RPMI8226 (cell line): ENCODE results near the gene AMPH.
"Not testable (repeated sequence)": the region's sequence is repeated elsewhere in the genome, so short reads cannot be mapped to it uniquely, and the experiment has no call there.

Experiments
- DNase-seq: peaks from one replicate; pipeline ENCODE4 v3.0.0-alpha.2; 2015

AMPH gene

DNA sequence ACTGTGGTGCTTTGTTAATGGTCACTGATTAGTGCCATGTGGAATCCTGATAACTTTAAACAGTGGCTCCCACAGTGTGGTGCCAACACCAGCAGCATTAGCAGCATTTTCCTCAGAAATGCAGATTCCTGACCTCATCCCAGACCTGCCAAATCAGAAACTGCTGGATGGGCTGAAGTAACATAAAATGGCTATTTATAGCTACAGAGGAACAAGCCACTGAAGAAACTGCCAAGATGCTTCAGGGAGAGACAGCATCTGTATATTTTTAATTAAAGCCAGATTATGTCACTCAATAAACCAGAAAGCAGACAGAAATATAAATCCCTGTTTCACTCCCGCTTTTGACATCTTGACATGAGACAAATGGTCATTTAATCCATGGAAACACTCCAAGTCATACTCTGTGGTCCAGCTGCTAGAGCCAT, 178.5 kb downstream of the AMPH start:
- no peak for DNase-seq

DNA sequence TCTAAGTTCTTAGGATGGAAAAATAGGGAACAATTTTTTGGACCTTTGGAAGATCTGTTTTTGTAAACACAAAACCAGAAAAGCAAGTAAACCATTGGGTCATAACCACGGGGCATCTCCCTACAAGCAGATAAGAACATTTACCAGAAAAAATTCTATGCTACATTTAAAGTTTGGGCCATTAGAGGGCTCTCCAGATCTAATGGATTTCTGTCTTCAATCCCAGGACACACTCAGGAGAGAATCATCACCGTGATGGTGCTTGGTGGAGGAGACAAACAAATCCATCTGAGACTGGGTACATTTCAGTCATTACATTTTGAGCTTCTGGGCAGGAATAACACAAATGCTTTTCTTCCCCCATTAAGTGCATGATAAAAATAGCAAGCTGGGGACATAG, 179.3 kb downstream of the AMPH start:
- DNase-seq: peak; percentile 9

DNA sequence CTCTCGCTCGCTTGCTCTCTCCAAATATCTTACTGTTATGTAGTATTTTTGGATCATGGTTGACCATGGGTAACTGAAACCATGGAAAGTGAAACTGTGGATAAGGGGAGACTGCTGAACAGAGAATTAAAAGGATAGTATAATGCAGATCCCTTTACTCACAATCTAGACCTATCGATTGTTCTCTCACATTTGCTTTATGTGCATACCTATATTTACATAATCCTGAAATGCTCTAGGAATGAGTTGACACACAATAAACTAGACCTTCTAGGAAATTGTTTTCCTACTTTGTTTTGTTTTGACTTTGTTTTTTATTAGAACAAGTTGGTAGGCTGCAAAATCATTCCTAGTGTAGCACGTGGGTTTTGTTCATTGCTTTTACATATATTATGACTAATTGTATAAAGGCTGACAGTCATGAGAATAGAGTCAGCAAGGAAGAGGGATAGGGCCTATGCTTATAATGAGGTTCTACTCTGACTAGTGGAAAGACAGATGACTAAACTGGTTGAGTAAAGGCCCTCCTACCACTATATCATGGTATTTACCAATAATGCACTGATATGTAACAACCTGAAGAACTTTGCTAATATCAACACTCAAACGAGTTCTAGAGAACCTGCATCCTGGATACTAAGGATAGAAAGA, 182.5 kb downstream of the AMPH start:
- DNase-seq: no peak

DNA sequence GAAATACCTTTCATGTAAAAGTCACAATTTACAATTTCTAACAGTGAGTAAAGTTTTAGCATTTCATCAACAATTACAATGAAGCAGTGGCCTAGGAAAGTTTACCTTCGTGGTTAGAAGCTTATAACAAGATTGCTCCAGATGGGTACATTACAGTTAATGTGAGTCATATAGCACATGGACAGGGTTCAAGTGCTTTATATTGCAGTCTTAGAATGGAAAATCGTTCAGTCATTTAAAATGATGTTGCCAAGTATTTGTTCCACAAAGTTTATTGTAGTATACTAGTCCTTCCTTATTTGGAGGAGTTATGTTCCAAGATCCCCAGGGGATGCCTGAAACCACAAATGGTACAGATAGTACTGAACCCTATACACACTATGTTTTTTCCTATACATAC, 183.1 kb downstream of the AMPH start:
- DNase-seq: no peak

DNA sequence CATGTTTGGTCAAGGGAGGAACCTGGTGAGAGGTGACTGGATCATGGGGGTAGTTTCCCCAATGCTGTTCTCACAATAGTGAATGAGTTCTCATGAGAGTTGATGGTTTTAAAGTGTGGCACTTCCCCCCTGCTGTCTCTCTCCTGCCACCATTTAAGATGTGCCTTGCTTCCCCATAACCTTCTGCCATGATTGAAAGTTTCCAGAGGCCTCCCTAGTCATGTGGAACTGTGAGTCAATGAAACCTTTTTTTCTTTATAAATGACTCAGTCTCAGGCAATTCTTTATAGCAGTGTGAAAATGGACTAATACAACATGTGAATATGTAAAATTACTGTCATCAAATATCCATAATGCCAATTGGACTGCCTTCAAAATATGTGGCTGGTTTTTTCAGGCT, 192.2 kb downstream of the AMPH start:
- DNase-seq: no peak

DNA sequence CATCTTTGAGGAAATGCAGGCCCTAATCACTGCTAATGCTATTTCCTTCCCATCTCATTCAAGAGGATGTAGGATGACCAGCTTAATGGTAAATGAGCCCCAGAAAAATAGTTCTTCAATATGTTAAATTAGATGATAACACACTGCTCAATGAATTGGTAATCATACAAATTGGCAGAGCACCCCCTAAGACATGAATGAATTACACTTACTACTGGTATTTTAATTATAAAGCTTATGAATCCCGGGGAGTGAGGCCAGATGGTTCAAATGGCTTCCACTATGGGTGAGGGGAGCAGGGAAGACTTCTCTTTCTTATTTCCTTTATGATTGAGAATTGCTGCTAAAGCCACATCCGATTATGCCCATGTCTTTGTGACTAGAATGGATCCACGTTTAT, 198.5 kb downstream of the AMPH start:
- no peak for DNase-seq

DNA sequence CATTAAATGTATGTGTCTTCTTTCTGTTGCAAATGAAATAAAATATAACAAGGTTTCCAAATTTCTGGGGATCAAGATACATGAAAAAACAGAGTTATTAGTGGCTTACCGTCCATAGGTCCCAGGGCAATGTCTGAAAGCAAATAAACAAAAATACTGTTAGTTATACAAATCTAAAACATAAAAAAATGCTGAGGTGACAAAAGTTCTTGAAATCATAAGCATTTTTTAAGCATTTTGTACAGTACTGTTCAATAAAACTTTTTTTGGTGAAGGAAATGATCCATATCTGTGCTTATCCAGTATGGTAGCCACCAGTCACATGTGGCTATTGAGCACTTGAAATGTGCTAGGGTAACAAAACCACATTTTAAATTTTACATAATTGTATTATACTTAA, 199.1 kb downstream of the AMPH start:
- no peak for DNase-seq

DNA sequence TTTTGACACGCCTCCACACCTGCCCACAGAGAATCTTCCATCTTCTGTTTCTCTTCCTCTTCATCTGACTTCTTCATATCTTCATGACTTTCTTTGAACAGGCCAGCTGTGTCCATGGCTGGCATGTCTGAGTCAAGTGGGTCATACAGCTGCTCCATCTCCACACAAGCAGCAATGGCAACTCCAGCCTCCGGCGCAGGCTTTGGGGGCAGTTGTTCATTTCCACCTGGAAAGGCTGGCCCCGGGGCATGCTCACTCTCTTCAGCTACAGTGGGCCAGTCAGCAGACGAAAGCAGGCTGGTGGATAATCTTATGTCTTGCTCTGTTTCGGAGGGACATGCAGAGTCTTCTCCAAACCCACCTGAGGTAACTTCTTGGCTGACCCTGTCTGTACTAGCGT, 202.1 kb downstream of the AMPH start:
- no peak for DNase-seq

DNA sequence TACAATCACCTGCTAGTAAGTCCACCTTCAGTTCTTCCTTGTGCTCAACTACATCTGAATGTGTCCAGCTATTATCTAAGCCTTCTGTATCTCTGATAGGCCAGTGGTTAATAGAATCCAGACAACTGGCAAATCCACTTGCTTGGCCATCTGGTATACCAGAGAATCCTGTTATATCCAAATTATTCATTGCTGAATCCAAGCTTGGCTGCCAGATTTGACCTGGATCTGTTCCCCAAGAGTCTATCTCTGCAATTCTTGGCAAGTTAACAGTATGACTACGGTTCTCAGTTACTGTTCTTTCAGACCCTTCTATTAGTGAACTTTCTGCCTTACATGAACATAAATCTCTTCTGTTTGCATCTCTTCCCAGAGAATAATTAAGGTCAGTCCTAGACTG, 203.1 kb downstream of the AMPH start:
- no peak for DNase-seq

DNA sequence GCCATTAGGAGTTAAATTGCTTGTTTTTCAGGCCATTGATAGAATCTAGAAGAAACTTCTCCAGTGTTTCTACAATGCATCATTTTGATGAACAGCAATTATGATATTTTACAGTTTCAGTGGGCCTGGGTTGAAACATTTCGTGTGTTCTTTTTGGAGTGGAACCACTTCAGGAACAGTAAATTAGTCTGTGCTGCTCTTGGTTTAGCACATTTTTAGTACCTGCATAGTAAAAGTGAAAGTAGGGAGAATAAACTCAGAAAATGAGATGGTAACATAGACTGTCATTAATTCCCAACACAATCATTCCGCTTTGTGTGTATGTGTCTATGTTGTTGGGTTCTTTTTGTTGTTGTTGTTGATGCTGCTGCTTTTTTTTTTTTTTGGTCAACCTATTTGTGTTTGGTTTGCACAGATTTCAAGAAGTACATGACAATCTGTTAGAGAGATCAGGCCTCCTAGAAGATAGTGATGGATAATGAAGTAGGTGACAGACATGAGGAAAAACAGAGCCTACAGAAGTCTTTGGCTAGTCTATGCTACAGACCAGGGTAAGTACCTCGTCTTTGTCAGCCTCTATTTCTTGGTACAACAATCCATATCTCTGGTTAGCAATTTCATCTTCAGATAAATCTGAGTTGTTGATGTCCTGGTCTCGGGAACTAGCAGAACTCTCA, 203.8 kb downstream of the AMPH start:
- no peak for DNase-seq

DNA sequence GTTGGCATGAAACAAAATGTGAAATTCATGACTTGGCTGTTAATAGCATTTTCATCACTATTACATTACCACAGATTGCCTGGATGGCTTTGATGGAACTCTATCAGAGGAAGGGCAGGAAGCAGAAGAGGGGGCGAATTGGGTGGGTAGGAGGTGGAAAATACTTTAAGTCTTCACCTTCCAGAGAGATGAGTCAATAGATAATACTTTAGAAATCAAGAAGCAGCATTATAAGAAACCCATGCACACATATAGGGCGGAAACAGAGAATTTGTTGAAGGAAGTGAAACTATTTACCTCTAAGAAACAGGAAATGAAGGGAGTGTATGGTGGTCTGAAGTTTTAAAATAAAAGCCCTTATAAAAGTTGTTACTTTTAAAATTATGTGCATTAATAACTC, 205.7 kb downstream of the AMPH start:
- no peak for DNase-seq

DNA sequence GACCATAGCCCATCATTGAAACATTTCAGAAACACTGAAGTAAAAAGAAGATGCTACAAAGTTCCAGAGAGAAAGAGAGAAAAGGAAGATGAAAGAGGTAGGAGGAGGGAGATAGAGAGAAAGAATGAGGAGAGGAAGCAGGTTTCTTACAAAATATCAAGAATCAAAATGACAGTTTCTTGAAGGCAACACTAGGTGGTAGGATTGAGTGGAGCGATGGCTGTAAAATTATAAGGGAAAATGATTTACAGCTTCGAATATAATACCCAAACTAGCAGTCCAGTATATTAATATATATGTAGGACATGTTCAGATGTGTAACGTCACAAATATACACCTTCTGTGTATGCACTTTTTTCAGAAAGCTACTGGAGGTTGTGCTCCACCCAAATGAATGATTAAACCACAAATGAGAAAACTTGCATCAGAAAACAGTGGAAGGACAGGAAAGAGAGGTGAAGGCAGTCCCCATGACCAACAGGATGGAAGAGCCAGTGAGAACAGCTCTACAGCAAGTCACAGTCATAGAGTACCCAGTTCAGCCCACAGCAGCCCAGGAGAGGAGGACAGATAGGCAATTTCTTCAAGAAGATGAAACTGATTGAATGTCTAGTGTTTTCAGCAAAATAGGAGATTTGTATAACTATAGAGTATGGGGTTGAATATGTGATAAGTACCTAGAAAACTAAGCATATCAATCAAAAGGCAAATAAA, 206.3 kb downstream of the AMPH start:
- no peak for DNase-seq

DNA sequence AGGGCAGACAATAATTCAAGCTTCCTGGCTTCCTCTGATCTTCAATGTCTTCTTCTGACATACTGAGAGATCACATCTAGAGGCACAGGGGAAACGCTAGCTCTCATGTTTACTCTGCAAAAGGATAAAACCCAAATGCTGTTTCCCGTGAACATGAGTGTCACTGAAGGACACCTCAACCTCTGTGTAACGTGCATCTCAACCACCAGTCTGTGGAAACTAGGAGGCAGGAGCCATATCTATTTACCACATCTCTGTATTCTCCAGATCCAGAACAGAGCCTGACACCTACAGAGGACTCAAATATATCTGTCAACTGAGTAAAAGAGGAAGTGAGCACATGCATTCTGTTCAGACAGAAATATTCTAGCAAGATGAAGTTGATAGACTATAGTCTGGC, 217.4 kb downstream of the AMPH start:
- peak; percentile 19 for DNase-seq

DNA sequence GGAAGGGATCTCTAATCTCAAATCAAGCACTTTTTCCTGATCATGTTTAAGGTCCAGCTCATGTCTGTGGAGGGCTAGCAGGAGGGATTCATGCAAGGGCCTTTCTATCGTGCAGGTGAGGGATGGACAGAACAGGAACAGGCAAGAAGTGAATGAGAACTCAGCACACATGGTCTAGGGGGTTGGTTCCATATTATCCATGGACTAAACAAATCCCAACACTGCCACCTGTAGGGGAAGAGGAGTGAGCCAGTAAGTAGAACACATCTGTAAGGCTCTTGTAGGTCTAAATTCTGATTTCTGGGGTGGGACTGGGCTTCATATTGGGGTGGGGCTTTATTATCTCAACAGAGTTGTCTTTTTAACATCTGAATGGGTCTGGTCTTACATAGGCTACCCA, 219.8 kb downstream of the AMPH start:
- DNase-seq: peak; percentile 54

DNA sequence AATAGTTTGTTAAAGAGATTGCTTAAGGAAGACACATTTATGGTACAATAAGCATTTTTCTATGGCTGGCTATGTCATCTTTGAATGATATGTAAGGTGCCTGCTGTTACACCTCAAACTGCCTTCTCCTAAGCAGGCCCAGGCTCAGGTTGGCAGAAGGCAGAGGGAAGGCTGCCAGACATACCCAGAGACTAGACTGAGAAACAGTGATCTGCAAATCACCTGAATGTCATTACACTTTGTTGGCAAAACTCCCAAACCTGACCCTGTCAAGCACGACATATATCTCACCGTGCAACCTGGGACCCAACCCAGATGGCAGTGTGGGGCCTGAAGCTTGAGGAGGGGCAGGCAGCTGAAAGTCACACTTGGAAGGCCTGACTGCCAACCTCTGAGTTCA, 221.1 kb downstream of the AMPH start:
- DNase-seq: peak; percentile 33

DNA sequence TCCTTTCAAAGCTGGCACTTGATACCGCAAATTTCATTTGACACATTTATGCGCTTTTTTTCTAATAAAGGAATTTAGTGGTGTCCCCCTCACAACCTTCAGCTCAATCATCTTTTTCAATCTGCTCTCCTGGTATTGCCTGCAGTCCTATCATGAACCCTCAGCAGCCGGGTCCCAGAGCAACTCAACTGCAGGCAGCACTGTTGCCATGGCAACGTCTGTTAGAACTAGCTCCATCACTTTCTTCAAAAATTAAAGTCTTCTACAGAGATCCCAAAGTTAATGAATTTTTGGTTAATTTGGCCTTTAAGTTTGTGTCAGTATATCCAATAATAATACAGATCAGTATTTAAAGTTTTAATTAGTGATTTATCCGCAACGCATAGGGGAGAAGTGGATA, 221.6 kb downstream of the AMPH start:
- no peak for DNase-seq

DNA sequence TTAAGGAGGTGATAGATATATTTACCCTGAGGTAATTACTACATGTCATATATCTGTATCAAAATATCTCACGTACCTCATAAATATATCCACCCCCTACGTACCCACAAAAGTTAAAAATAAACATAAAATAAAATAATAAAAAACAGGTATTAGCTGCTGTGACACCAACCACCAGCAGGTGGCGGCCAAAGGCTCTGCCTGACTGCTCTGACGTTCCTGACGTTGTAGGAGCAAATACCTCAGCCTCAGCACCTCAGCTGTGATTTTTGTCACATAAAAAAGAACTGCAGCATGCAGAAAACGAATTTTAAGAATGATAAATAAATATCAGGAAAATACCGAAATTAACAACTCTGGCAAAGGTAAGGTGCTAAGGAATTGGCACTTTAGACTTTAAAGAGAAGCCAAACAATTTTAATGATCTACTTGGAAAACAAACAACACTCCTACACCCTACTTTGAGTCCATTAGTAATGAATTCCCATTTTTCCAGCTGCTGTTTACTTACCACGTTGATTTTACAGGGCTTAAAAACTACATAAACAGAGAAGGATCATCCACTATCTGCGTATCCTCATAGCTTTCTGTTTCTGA, 232.3 kb downstream of the AMPH start:
- peak; percentile 72 for DNase-seq

DNA sequence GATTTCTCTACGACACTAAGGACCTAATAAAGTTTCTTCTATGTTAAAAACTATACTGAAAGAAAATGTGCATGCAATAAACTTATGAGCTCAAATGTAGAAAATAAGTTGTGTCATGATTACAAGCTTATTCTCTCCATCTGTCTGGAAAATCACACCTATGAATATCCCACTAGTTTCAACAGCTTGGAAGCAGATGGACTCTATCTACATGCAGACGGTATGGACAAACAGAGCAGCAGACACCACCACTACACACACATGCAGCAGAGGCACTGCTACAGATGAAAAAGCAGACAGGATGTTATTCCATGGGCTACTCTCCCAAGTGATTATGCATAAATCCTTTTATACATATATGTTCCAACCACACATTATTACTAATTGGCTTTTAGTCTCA, 234.3 kb downstream of the AMPH start:
- no peak for DNase-seq

DNA sequence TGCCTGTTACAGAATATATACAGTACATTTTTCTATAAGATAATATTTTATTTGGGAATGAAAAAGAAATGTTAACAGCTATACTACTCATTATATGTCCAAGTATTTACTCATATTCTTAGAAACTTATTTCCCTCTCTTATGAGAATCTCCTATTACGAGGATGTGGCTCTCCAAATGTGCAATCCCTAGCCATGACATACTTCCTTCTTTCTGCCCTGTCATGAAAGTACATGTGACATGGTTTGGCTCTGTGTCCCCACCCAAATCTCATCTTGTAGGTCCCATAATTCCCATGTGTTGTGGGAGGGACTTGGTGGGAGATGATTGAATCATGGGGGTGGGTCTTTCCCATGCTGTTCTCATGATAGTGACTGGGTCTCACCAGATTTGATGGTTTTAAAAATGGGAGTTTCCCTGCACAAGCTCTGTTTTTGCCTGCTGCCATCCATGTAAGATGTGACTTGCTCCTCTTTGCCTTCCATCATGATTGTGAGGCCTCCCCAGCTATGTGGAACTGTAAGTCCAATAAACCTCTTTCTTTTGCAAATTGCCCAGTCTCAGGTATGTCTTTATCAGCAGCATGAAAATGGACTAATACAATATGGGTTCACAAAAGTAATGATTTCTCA, 235.1 kb downstream of the AMPH start:
- DNase-seq: not testable (repeated sequence)

DNA sequence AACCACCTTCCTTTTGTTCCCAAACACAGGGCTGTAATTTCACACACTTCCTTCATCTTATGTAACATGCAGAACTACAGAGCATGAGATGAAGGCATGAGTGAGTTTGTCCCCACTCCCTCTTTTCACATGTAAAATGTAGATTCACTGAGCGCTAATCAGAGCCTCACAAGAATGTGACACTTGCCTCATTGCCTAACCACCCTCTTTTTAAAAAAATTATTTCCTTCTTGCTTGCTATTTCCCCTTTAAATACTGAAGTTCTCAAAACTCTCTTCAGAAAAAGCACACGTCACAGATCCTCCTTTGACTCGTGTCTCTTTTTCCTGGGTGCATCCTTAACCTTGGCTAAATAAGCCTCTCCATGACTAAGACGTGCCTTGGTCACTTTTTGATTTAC, 236.5 kb downstream of the AMPH start:
- DNase-seq: no peak

DNA sequence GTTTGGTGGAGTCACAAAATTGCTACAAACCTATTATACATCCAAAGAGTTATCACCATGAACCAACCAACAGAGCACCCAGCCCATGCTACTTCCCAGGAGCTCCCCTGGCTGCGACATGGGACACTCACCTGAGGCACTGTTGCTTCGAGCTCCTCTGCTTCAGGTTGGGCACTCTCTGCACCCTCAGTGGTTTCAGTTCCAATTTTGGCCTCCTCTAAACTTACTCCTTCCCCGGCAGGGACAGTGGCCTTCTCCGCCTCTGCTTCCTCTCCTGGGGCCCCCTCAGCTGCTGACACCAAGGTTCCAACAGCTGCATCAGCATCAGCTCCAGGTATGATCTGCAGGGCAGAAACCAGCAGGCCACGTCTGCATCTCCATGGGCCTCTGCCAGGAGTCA, 237.3 kb downstream of the AMPH start:
- peak; percentile 90 for DNase-seq

DNA sequence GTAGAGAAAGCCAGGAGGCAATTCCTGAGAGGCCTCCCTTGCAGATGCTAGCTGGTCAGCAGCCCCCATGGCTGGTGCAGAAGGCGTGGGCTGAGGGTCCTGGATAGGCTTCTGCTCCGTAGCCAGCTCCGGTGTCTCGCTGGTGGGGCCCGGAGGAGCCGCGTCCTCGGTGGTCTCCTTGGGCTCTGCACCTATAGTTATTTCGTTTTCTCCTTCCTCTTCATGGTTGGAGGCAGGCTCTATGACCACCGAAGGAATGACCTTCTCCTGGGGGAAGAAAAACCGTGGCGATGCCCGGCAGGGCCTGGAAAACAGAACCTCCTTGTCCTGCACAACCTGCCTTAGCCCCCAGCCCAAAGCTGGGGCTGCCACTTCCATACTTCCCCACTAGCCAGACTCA, 239.4 kb downstream of the AMPH start:
- no peak for DNase-seq

DNA sequence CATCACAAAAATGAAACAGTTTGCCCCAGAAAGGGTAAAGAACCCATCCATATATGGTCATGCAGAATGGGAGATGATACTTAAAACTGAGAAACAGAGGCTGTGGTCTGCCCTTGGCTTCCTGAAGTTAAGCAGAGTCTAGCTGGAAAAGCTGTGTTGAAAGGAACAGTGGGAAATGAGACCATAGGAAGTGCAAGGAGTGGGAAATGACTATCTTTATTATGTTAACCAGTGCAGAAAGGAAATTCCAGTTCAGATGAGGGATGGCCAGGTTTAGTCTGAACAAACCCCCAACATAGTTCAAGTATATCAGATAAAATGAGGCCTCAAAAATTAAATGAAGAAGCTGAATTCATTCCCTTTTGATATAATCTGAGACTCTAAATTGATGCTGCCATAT, 245.5 kb downstream of the AMPH start:
- no peak for DNase-seq

DNA sequence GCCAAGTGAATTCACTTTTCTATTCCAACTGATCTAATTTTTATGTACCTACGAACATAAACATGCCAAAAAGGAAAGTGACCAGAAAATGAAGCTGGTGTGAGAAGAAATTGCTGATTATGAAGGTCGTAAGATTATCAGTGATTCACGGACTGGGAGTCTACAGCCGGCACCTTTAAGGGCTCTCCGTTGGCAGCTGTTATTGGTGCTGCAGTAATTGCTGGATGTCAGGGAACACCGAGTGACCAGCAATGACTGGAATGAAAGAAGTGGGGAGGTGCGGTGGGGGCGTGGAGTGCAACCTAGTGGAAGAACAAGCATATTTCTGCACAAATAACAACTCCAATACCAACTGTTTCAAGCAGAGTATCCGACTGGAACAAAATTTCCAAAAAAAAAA, 247.9 kb downstream of the AMPH start:
- no peak for DNase-seq
